ENCODE results near the gene GGT6. TPM values are rescaled to one million over a fixed set of nuclear protein-coding genes. Genes with fewer than 3 reads are reported as not detected.

GGT6 gene
- polyA plus RNA-seq, 1 experiment = not detected

- Histone ChIP-seq H3K4me3 (ENCODE audit: low read depth, low read length) (no peak overlapping the region), H3K36me3 (ENCODE audit: control insufficient read depth, insufficient read depth, low read length) (no peaks in the 10 kb centered on the region), H3K27me3 (ENCODE audit: control insufficient read depth, insufficient read depth, low read length) (peaks cover 17% of the 10 kb centered on the region)
- no peak for DNase-seq (ENCODE audit: low read depth)
- ChIA-PET CTCF (interaction anchor here (1.1 kb wide), 1 partner anchor 12 kb away, joined by 3 read pairs; no protein-coding TSS in a partner anchor), POLR2A (no interaction called here)
- no peak for TF ChIP-seq CTCF (IDR thresholded peaks at IDR 0.05; ENCODE audit: insufficient read depth, low read depth, low read length)
Measured at GRCh38 chr17:4512156-4513112, 47.9 kb downstream of the GGT6 start.

- Histone ChIP-seq H3K36me3 (ENCODE audit: control insufficient read depth, insufficient read depth, low read length) (no peaks in the 10 kb centered on the region), H3K27me3 (ENCODE audit: control insufficient read depth, insufficient read depth, low read length) (peaks cover 15% of the 10 kb centered on the region), H3K4me3 (ENCODE audit: low read depth, low read length) (no peak overlapping the region)
- CTCF ChIA-PET = interaction anchor here (1.5 kb wide), 1 partner anchor 10 kb away, joined by 3 read pairs; no protein-coding TSS in a partner anchor
- no peak for TF ChIP-seq CTCF (IDR thresholded peaks at IDR 0.05; ENCODE audit: insufficient read depth, low read depth, low read length)
- POLR2A ChIA-PET = no interaction called here
- no peak for DNase-seq (ENCODE audit: low read depth)
Measured at GRCh38 chr17:4511199-4511932, 49.0 kb downstream of the GGT6 start.

GRCh38 chr17:4510618-4510941 lies 49.8 kb downstream of the GGT6 start:
- Histone ChIP-seq H3K4me3 (ENCODE audit: low read depth, low read length) (no peak overlapping the region), H3K27me3 (ENCODE audit: control insufficient read depth, insufficient read depth, low read length) (peaks cover 13% of the 10 kb centered on the region), H3K36me3 (ENCODE audit: control insufficient read depth, insufficient read depth, low read length) (no peaks in the 10 kb centered on the region)
- ChIA-PET POLR2A (no interaction called here), CTCF (interaction anchor here (1.5 kb wide), 1 partner anchor 11 kb away, joined by 3 read pairs; no protein-coding TSS in a partner anchor)
- no peak for TF ChIP-seq CTCF (IDR thresholded peaks at IDR 0.05; ENCODE audit: insufficient read depth, low read depth, low read length)
- DNase-seq (ENCODE audit: low read depth) = no peak

GRCh38 chr17:4509923-4510617 lies 50.3 kb downstream of the GGT6 start:
- no peak for DNase-seq (ENCODE audit: low read depth)
- ChIA-PET CTCF (interaction anchor here (1.5 kb wide), 1 partner anchor 12 kb away, joined by 3 read pairs; no protein-coding TSS in a partner anchor), POLR2A (no interaction called here)
- H3K36me3 ChIP-seq (ENCODE audit: control insufficient read depth, insufficient read depth, low read length) = no peaks in the 10 kb centered on the region
- no peak for TF ChIP-seq CTCF (IDR thresholded peaks at IDR 0.05; ENCODE audit: insufficient read depth, low read depth, low read length)
- peaks cover 13% of the 10 kb centered on the region for H3K27me3 ChIP-seq (ENCODE audit: control insufficient read depth, insufficient read depth, low read length)
- no peak overlapping the region for H3K4me3 ChIP-seq (ENCODE audit: low read depth, low read length)

GRCh38 chr17:4509401-4509800 lies 51.0 kb downstream of the GGT6 start:
- DNase-seq (ENCODE audit: low read depth) = no peak
- CTCF ChIA-PET = no interaction called here
- Histone ChIP-seq H3K27me3 (ENCODE audit: control insufficient read depth, insufficient read depth, low read length) (peaks cover 16% of the 10 kb centered on the region), H3K4me3 (ENCODE audit: low read depth, low read length) (no peak overlapping the region), H3K36me3 (ENCODE audit: control insufficient read depth, insufficient read depth, low read length) (no peaks in the 10 kb centered on the region)
- POLR2A ChIA-PET = no interaction called here
- no peak for TF ChIP-seq CTCF (IDR thresholded peaks at IDR 0.05; ENCODE audit: insufficient read depth, low read depth, low read length)
